HEK293 (cell line): ENCODE measurements around the gene MED16.

ENCODE experiments used
- CTCF ChIA-PET: fragments of 350-600 bp; formaldehyde crosslinking; extraction: SDS; loops from one replicate; lab custom pipeline; 2021; ENCODE audit warnings: antibody characterized with exemption; lab: Yijun Ruan, JAX
- POLR2A ChIA-PET: fragments of 300-600 bp; formaldehyde crosslinking; extraction: SDS; loops from one replicate; lab custom pipeline; 2020; ENCODE audit warnings: antibody characterized with exemption, inconsistent platforms; lab: Yijun Ruan, JAX
- H3K27ac ChIP-seq: fragments of 200-500 bp; sonication (Bioruptor generic); 2 replicates; pipeline ENCODE4 v1.5.1; 2014; ENCODE audit warnings: low read depth, low read length, control low read depth, inconsistent platforms; ENCODE audit errors: extremely low read depth
- H3K36me3 ChIP-seq, 2 experiments: fragments of 200-500 bp in 1 of 2; sonication (Bioruptor generic) in 1 of 2; 1 replicate in 1 of 2; 2 replicates in 1 of 2; pipeline ENCODE4 v1.5.1; 2014 to 2017; ENCODE audit warnings: inconsistent platforms in 2 of 2, low read length in 2 of 2; ENCODE audit not compliant: control insufficient read depth in 2 of 2, insufficient read depth in 1 of 2
- H3K4me1 ChIP-seq: fragments of 200-500 bp; sonication (Bioruptor generic); 2 replicates; pipeline ENCODE4 v1.5.1; 2014; ENCODE audit warnings: mild to moderate bottlenecking, low read length, inconsistent platforms; ENCODE audit not compliant: control insufficient read depth, insufficient read depth
- H3K4me3 ChIP-seq: 2 replicates; pipeline ENCODE4 v1.5.1; 2011; ENCODE audit warnings: low read depth, mild to moderate bottlenecking, control low read depth, low read length, moderate library complexity
- H3K9me3 ChIP-seq: fragments of 200-500 bp; sonication (Bioruptor generic); 2 replicates; pipeline ENCODE4 v1.5.1; 2014; ENCODE audit warnings: low read depth, low read length, inconsistent platforms; ENCODE audit not compliant: control insufficient read depth, insufficient read depth
- ELK4 ChIP-seq: IDR thresholded peaks from 2 replicates; pipeline ENCODE4 v1.6.1; 2011; ENCODE audit warnings: mild to moderate bottlenecking, low read depth, low read length, borderline replicate concordance
- GFI1B ChIP-seq: fragments of 450-650 bp; formaldehyde crosslinking; IDR thresholded peaks from 2 replicates; pipeline ENCODE4 v1.5.1; 2016; ENCODE audit warnings: missing biosample characterization, missing genetic modification characterization
- GLI2 ChIP-seq: fragments of 450-650 bp; formaldehyde crosslinking; IDR thresholded peaks from 2 replicates; pipeline ENCODE4; 2017; ENCODE audit warnings: missing biosample characterization, missing genetic modification characterization, low read depth, borderline replicate concordance
- GLIS2 ChIP-seq: fragments of 450-650 bp; formaldehyde crosslinking; IDR thresholded peaks from 2 replicates; pipeline ENCODE4 v1.5.1; 2016; ENCODE audit warnings: missing biosample characterization, missing genetic modification characterization
- HOXD13 ChIP-seq: sonication (generic); formaldehyde crosslinking; IDR thresholded peaks from 2 replicates; pipeline ENCODE4 v1.8.0; 2022; ENCODE audit warnings: missing genetic modification reagents, borderline replicate concordance
- KLF17 ChIP-seq: fragments of 450-650 bp; formaldehyde crosslinking; IDR thresholded peaks from 2 replicates; pipeline ENCODE4 v1.5.1; 2016; ENCODE audit warnings: missing biosample characterization, missing genetic modification characterization
- KLF8 ChIP-seq: fragments of 450-650 bp; formaldehyde crosslinking; IDR thresholded peaks from 2 replicates; pipeline ENCODE4 v1.5.1; 2016; ENCODE audit warnings: missing biosample characterization, missing genetic modification characterization
- KLF9 ChIP-seq: fragments of 450-650 bp; formaldehyde crosslinking; IDR thresholded peaks from 2 replicates; pipeline ENCODE4 v1.5.1; 2016; ENCODE audit warnings: missing biosample characterization, missing genetic modification characterization, low read depth
- MZF1 ChIP-seq: fragments of 450-650 bp; formaldehyde crosslinking; IDR thresholded peaks from 2 replicates; pipeline ENCODE4 v1.5.1; 2017; ENCODE audit warnings: missing biosample characterization, missing genetic modification characterization, borderline replicate concordance
- SCRT2 ChIP-seq: fragments of 450-650 bp; formaldehyde crosslinking; IDR thresholded peaks from 2 replicates; pipeline ENCODE4 v1.5.1; 2016; ENCODE audit warnings: missing biosample characterization, missing genetic modification characterization
- ZBTB20 ChIP-seq: fragments of 450-650 bp; formaldehyde crosslinking; IDR thresholded peaks from 2 replicates; pipeline ENCODE4 v1.5.1; 2016; ENCODE audit warnings: missing biosample characterization, missing genetic modification characterization
- ZBTB21 ChIP-seq: fragments of 450-650 bp; formaldehyde crosslinking; IDR thresholded peaks from 2 replicates; pipeline ENCODE4 v1.5.1; 2017; ENCODE audit warnings: missing biosample characterization, missing genetic modification characterization
- ZFP37 ChIP-seq: fragments of 450-650 bp; formaldehyde crosslinking; IDR thresholded peaks from 2 replicates; pipeline ENCODE4 v1.5.1; 2016; ENCODE audit warnings: missing biosample characterization, missing genetic modification characterization
- ZNF112 ChIP-seq: fragments of 450-650 bp; formaldehyde crosslinking; IDR thresholded peaks from 2 replicates; pipeline ENCODE4 v1.5.0; 2017; ENCODE audit warnings: missing biosample characterization, missing genetic modification characterization
- ZNF16 ChIP-seq: fragments of 450-650 bp; formaldehyde crosslinking; IDR thresholded peaks from 2 replicates; pipeline ENCODE4 v1.5.1; 2016; ENCODE audit warnings: low read depth, missing biosample characterization, missing genetic modification characterization
- ZNF24 ChIP-seq: fragments of 450-650 bp; formaldehyde crosslinking; IDR thresholded peaks from 2 replicates; pipeline ENCODE4 v1.5.1; 2016; ENCODE audit warnings: missing biosample characterization, missing genetic modification characterization
- ZNF248 ChIP-seq: fragments of 450-650 bp; formaldehyde crosslinking; IDR thresholded peaks from 2 replicates; pipeline ENCODE4 v1.5.1; 2017; ENCODE audit warnings: missing biosample characterization, missing genetic modification characterization
- ZNF26 ChIP-seq: fragments of 450-650 bp; formaldehyde crosslinking; IDR thresholded peaks from 2 replicates; pipeline ENCODE4 v1.5.1; 2016; ENCODE audit warnings: missing biosample characterization, missing genetic modification characterization
- ZNF335 ChIP-seq: fragments of 450-650 bp; formaldehyde crosslinking; conservative IDR thresholded peaks from 2 replicates; pipeline ENCODE4 v1.5.1; 2016; ENCODE audit warnings: missing biosample characterization, missing genetic modification characterization
- ZNF341 ChIP-seq: fragments of 450-650 bp; formaldehyde crosslinking; IDR thresholded peaks from 2 replicates; pipeline ENCODE4; 2016; ENCODE audit warnings: low read depth, missing biosample characterization, missing genetic modification characterization
- ZNF600 ChIP-seq: fragments of 450-650 bp; formaldehyde crosslinking; IDR thresholded peaks from 2 replicates; pipeline ENCODE4 v1.5.1; 2016; ENCODE audit warnings: missing biosample characterization, missing genetic modification characterization
- ZNF660 ChIP-seq: fragments of 450-650 bp; IDR thresholded peaks from 2 replicates; pipeline ENCODE4 v1.5.1; 2018; ENCODE audit warnings: missing biosample characterization, mild to moderate bottlenecking, missing genetic modification characterization
- ZNF707 ChIP-seq: fragments of 450-650 bp; formaldehyde crosslinking; IDR thresholded peaks from 2 replicates; pipeline ENCODE4 v1.5.1; 2016; ENCODE audit warnings: missing biosample characterization, missing genetic modification characterization
- ZNF747 ChIP-seq: fragments of 450-650 bp; formaldehyde crosslinking; IDR thresholded peaks from 2 replicates; pipeline ENCODE4 v1.5.1; 2016; ENCODE audit warnings: missing biosample characterization, missing genetic modification characterization
- ZNF777 ChIP-seq: fragments of 450-650 bp; formaldehyde crosslinking; IDR thresholded peaks from 2 replicates; pipeline ENCODE4 v1.5.1; 2017; ENCODE audit warnings: missing biosample characterization, missing genetic modification characterization, borderline replicate concordance
- ZNF792 ChIP-seq: fragments of 450-650 bp; formaldehyde crosslinking; IDR thresholded peaks from 2 replicates; pipeline ENCODE4 v1.5.1; 2016; ENCODE audit warnings: missing biosample characterization, missing genetic modification characterization
- ZSCAN23 ChIP-seq: fragments of 450-650 bp; formaldehyde crosslinking; IDR thresholded peaks from 2 replicates; pipeline ENCODE4 v1.5.1; 2016; ENCODE audit warnings: missing biosample characterization, missing genetic modification characterization
- TF ChIP-seq, protein P1 (sequence below): fragments of 450-650 bp; formaldehyde crosslinking; IDR thresholded peaks from 2 replicates; pipeline ENCODE4 v1.5.1; 2016; ENCODE audit warnings: missing biosample characterization, missing genetic modification characterization

The MED16 gene

DNA sequence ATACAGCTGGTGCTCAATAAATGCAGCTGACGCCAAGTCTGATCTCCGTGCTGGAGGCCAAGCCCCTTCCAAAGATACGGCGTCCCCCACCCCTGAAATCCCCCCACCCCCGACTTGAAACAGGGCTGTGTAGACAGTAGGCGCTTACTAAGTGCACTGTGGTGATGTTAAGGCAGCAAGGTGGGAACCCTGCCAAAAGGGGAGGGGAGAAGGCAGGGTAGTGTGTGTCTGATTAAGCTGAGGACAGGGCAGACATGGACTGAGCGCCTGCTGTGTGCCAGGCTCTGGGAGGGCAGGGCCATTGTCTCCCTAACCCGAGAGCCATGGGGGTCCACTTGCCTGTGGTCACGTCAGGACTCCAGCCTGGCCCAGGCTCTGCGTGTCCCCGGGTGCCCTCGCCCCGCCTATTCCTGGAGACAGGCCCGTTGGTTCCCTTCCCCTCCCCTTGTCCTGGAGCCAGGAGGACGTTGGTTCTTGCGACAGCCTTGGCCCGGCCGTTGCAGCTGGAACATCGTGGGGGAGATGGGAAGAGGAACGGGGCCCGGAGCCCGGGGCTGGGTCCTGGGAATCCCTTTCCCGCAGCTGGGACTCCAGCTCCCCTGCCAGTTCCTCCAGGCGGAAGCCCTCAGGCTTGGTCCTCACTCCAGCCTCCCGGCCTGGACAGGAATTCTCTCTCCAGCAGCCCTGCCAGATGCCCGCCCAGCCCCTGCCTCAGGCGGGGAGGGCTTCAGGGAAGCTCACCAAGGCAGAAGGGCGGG is 42.6 kb downstream of the MED16 start:
- Histone ChIP-seq H3K36me3 (no peaks in the 10 kb centered on the region), H3K9me3 (no peaks in the 10 kb centered on the region), H3K4me1 (no peaks in the 10 kb centered on the region), H3K27ac (no peak overlapping the region), H3K4me3 (no peak overlapping the region)
- ChIA-PET POLR2A (interaction anchor here (0.6 kb wide), 3 partner anchors 10 to 22 kb away, joined by 4 read pairs; no protein-coding TSS in a partner anchor), CTCF (interaction anchor here (0.6 kb wide), 1 partner anchor 133 kb away, joined by 4 read pairs; no protein-coding TSS in a partner anchor)
- TF ChIP-seq GLIS2 (tag by site-specific recombination) (peak; percentile 52), ZFP37 (tag by site-specific recombination) (no peak), ZNF747 (tag by site-specific recombination) (no peak), ELK4 (no peak), ZBTB21 (no peak), ZNF112 (no peak), ZBTB20 (tag by site-specific recombination) (peak; percentile 87), KLF9 (tag by site-specific recombination) (no peak), ZNF777 (tag by site-specific recombination) (no peak), ZNF24 (no peak), ZNF341 (tag by site-specific recombination) (peak; percentile 18; the same call in 1 of the 2 replicates), HOXD13 (CRISPR knock-in tag) (no peak), ZNF792 (tag by site-specific recombination) (peak; percentile 97), MZF1 (tag by site-specific recombination) (no peak), ZSCAN23 (no peak), SCRT2 (tag by site-specific recombination) (no peak), GLI2 (tag by site-specific recombination) (no peak), KLF8 (no peak), ZNF707 (tag by site-specific recombination) (no peak), ZNF248 (no peak), KLF17 (tag by site-specific recombination) (0 out of 2 replicates have a peak, but pooled peaks have one; percentile 17), GFI1B (tag by site-specific recombination) (no peak), ZNF600 (tag by site-specific recombination) (peak; percentile 65), ZNF660 (tag by site-specific recombination) (no peak), ZNF335 (tag by site-specific recombination) (no peak), ZNF16 (tag by site-specific recombination) (no peak), ZNF26 (no peak)
- TF ChIP-seq, protein P1, sequence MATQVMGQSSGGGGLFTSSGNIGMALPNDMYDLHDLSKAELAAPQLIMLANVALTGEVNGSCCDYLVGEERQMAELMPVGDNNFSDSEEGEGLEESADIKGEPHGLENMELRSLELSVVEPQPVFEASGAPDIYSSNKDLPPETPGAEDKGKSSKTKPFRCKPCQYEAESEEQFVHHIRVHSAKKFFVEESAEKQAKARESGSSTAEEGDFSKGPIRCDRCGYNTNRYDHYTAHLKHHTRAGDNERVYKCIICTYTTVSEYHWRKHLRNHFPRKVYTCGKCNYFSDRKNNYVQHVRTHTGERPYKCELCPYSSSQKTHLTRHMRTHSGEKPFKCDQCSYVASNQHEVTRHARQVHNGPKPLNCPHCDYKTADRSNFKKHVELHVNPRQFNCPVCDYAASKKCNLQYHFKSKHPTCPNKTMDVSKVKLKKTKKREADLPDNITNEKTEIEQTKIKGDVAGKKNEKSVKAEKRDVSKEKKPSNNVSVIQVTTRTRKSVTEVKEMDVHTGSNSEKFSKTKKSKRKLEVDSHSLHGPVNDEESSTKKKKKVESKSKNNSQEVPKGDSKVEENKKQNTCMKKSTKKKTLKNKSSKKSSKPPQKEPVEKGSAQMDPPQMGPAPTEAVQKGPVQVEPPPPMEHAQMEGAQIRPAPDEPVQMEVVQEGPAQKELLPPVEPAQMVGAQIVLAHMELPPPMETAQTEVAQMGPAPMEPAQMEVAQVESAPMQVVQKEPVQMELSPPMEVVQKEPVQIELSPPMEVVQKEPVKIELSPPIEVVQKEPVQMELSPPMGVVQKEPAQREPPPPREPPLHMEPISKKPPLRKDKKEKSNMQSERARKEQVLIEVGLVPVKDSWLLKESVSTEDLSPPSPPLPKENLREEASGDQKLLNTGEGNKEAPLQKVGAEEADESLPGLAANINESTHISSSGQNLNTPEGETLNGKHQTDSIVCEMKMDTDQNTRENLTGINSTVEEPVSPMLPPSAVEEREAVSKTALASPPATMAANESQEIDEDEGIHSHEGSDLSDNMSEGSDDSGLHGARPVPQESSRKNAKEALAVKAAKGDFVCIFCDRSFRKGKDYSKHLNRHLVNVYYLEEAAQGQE (tag by site-specific recombination), result no peak
